HL-60 (cell line): ENCODE measurements around the gene TMSB15B.

Experiments used
- GABPA ChIP-seq: IDR thresholded peaks from 2 replicates; pipeline ENCODE4 v1.6.1; 2012; ENCODE audit warnings: low read depth
- POLR2AphosphoS5 ChIP-seq: IDR thresholded peaks from 2 replicates; pipeline ENCODE4 v1.6.1; 2012; ENCODE audit warnings: low read depth
- TF ChIP-seq, protein P1 (sequence below): IDR thresholded peaks from one replicate; pipeline ENCODE4 v1.5.1; 2011; ENCODE audit warnings: low read length, control low read depth, inconsistent platforms; ENCODE audit not compliant: insufficient read depth
- TF ChIP-seq, protein P2 (sequence below): IDR thresholded peaks from 2 replicates; pipeline ENCODE4 v1.6.1; 2012; ENCODE audit warnings: low read depth; ENCODE audit not compliant: insufficient replicate concordance

DNA sequence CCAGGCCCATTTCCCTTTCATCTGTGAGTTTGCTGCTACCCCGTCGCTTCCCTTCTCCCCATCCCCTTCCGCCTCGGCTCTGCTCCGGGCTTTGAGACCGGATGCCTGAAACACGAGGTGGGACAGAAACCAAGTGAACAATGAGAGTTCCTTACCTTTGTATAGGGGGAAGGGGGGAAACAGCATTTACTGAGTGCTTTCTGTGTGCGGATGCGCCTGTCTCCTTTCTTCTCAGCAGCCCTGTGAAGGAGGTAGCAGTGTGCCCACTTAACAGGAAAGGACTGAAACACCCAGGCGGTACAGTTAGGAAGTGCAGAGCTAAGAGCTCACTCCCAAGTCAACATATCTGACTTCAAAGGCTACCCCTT, 43.2 kb upstream of the TMSB15B start:
- TF ChIP-seq, protein P1, sequence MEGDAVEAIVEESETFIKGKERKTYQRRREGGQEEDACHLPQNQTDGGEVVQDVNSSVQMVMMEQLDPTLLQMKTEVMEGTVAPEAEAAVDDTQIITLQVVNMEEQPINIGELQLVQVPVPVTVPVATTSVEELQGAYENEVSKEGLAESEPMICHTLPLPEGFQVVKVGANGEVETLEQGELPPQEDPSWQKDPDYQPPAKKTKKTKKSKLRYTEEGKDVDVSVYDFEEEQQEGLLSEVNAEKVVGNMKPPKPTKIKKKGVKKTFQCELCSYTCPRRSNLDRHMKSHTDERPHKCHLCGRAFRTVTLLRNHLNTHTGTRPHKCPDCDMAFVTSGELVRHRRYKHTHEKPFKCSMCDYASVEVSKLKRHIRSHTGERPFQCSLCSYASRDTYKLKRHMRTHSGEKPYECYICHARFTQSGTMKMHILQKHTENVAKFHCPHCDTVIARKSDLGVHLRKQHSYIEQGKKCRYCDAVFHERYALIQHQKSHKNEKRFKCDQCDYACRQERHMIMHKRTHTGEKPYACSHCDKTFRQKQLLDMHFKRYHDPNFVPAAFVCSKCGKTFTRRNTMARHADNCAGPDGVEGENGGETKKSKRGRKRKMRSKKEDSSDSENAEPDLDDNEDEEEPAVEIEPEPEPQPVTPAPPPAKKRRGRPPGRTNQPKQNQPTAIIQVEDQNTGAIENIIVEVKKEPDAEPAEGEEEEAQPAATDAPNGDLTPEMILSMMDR: no peak
- no peak for TF ChIP-seq GABPA
- no peak for TF ChIP-seq POLR2AphosphoS5
- TF ChIP-seq, protein P2, sequence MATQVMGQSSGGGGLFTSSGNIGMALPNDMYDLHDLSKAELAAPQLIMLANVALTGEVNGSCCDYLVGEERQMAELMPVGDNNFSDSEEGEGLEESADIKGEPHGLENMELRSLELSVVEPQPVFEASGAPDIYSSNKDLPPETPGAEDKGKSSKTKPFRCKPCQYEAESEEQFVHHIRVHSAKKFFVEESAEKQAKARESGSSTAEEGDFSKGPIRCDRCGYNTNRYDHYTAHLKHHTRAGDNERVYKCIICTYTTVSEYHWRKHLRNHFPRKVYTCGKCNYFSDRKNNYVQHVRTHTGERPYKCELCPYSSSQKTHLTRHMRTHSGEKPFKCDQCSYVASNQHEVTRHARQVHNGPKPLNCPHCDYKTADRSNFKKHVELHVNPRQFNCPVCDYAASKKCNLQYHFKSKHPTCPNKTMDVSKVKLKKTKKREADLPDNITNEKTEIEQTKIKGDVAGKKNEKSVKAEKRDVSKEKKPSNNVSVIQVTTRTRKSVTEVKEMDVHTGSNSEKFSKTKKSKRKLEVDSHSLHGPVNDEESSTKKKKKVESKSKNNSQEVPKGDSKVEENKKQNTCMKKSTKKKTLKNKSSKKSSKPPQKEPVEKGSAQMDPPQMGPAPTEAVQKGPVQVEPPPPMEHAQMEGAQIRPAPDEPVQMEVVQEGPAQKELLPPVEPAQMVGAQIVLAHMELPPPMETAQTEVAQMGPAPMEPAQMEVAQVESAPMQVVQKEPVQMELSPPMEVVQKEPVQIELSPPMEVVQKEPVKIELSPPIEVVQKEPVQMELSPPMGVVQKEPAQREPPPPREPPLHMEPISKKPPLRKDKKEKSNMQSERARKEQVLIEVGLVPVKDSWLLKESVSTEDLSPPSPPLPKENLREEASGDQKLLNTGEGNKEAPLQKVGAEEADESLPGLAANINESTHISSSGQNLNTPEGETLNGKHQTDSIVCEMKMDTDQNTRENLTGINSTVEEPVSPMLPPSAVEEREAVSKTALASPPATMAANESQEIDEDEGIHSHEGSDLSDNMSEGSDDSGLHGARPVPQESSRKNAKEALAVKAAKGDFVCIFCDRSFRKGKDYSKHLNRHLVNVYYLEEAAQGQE: no peak
